AG10803 (cell line): ENCODE measurements around the gene ABHD14A.

ENCODE experiments used
- DNase-seq: peaks from one replicate; pipeline ENCODE4 v3.0.0; 2010; ENCODE audit warnings: low read depth
- H3K4me3 ChIP-seq: 2 replicates; pipeline ENCODE4 v1.5.1; 2011; ENCODE audit warnings: mild to moderate bottlenecking, low read length, control low read depth
- TF ChIP-seq, protein P1 (sequence below): conservative IDR thresholded peaks from 2 replicates; pipeline ENCODE4 v1.5.1; 2011; ENCODE audit warnings: mild to moderate bottlenecking, low read length, control low read depth, inconsistent platforms

ABHD14A gene

DNA sequence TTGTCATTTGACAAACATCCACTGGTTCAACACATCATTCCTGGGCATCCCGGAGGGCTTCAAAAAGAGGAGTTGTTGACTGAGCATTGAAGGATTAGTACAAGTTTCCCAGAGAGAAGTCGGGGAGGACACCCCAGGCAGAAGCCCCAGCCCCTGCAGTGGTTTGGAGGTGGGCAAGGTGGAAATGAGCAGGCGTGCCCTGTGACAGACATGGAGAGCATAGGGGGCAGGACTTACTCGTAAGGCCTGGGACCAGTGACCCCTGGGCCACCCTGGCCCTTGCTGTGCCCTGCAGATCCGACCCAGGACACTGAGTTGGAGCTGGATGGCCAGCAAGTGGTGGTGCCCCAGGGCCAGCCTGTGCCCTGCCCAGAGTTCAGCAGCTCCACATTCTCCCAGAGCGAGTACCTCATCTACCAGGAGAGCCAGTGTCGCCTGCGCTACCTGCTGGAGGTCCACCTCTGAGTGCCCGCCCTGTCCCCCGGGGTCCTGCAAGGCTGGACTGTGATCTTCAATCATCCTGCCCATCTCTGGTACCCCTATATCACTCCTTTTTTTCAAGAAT lies 26.8 kb upstream of the ABHD14A start:
- no peak for DNase-seq
- H3K4me3 ChIP-seq: no peak overlapping the region
- TF ChIP-seq, protein P1, sequence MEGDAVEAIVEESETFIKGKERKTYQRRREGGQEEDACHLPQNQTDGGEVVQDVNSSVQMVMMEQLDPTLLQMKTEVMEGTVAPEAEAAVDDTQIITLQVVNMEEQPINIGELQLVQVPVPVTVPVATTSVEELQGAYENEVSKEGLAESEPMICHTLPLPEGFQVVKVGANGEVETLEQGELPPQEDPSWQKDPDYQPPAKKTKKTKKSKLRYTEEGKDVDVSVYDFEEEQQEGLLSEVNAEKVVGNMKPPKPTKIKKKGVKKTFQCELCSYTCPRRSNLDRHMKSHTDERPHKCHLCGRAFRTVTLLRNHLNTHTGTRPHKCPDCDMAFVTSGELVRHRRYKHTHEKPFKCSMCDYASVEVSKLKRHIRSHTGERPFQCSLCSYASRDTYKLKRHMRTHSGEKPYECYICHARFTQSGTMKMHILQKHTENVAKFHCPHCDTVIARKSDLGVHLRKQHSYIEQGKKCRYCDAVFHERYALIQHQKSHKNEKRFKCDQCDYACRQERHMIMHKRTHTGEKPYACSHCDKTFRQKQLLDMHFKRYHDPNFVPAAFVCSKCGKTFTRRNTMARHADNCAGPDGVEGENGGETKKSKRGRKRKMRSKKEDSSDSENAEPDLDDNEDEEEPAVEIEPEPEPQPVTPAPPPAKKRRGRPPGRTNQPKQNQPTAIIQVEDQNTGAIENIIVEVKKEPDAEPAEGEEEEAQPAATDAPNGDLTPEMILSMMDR: no peak

DNA sequence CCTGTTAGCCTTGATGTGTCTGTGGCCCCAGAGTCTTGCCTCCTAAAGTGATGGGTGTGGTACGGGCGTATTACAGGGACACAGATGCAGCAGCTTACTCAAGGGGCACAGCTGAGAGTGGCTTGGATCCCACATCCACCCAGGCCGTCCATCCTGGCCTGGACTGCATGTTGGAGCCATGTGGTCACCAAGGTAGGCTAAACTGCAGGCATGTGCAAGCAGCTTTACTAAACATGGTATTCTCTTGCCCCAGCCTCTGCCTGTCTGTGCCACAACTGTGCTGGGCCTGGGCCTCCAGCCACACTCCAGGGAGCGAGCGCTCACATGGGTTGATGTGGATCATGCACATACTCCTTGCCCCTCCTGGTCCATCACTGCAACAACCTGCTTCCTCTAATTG lies 25.7 kb upstream of the ABHD14A start:
- H3K4me3 ChIP-seq: no peak overlapping the region
- TF ChIP-seq, protein P1: no peak
- no peak for DNase-seq

DNA sequence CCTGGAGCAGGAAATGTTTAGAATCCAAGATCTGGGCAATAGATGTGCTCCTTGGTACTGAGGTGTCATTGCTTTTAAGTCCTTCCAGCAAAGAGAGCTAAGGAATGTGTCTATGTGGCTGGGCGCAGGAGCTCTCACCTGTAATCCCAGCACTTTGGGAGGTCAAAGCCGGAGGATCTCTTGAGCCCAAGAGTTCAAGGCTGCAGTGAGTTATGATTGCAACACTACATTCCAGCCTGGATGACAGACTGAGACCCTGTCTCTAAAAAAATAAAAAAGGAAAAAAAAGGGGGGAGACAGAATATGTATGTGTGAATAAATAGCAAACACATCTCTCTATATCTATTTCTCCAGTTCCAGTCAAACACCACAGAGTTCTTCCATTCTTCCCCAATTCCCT lies 24.0 kb upstream of the ABHD14A start:
- no peak for DNase-seq
- H3K4me3 ChIP-seq: no peak overlapping the region
- TF ChIP-seq, protein P1: no peak

DNA sequence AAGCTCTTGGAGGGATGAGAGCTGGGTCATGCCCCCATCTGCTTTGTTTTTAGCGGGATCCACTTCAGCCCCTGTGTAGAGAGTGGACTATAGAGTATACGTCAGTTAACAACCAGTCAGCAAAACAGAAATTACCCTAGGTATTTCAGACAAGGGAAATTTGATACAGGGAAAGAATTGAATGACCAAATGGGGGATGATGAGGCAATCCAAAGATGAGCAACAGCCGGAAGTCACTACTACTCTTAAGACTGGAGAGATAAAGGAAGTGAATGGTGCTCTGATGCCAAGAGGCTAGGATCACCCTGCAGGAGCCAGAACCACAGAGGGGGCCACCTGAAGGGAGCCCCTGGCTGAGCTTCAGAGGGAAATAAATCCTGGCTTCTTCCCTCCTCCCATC lies 21.4 kb upstream of the ABHD14A start:
- H3K4me3 ChIP-seq: no peak overlapping the region
- TF ChIP-seq, protein P1: no peak
- peak; percentile 53 for DNase-seq

DNA sequence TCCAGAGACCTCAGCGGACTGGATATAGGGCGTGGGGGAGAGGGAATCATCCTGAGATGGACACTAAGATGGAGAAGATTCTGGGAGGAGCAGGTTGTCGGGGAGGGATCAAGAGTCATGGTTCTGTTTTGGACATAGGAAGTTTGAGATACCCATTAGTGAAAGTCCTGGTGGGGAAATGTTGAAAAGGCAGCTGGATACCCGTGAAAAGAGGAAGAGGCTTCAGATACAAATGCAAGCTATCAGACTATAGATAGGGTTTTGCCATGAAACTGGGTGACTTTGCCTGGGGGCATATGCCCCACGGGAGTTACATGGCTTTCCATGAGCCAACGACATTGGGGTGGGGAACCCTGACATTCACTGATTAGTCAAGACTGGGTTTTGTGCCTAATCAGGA lies 20.8 kb upstream of the ABHD14A start:
- TF ChIP-seq, protein P1: no peak
- DNase-seq: no peak
- H3K4me3 ChIP-seq: no peak overlapping the region

DNA sequence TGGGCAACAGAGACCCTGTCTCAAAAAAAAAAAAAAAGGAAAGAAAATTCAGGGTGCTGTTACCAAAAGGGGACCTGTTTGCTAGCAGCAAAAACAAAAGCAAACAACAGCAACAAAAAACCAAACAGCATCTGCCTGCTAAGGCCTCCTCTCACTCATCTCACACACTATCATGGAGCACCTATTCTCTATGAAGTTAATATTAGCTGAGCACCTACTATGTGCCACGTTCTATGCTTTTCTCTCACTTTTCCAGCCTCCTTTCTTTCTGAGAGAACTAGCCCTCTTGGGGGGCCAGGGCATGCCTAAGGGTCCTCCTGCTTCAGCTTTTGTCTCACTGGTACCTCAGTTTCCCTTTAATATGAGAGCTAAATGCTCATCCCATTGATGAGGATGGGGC lies 20.2 kb upstream of the ABHD14A start:
- TF ChIP-seq, protein P1: no peak
- no peak for DNase-seq
- H3K4me3 ChIP-seq: no peak overlapping the region

DNA sequence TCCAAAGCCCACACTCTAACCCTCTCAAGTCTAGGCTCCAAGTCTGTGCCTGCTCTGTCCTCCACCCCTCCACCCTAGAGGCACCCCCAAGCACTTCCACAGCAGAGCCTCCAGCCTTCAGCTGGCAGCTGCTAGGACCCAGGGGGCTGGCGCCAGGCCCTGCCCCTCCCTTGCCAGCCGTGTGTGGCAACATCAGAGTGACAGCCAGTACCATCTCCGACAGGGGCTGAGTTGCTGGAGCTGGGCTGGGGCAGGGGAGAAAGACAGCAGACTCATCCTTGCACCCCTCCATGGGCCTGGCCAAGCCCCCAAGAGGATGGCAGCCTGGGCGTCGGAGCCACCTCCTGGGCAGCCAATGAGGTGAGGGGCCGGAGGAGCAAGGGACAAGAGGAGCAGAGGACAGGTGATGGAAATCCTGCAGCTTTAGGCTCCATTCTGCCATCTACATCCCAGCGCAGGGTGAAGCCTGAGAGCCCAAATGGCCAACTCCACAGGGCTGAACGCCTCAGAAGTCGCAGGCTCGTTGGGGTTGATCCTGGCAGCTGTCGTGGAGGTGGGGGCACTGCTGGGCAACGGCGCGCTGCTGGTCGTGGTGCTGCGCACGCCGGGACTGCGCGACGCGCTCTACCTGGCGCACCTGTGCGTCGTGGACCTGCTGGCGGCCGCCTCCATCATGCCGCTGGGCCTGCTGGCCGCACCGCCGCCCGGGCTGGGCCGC lies 19.5 kb upstream of the ABHD14A start, which contains the start of gene GPR62:
Gene GPR62, plus strand, starts transcription at position 207 of the 718 bp plus-strand sequence. Its CDS starts 272 bp downstream, at position 479.
- no peak within 1 kb of the TSS for H3K4me3 ChIP-seq
- no peak for DNase-seq

More for the DNA sequence above, 19.5 kb upstream of the ABHD14A start, which contains the start of gene GPR62:
- TF ChIP-seq, protein P1: no peak
